ENCODE data around the gene EXO5.
"Not testable (repeated sequence)": the region's sequence is repeated elsewhere in the genome, so short reads cannot be mapped to it uniquely, and the experiment has no call there.

EXO5 gene

DNA sequence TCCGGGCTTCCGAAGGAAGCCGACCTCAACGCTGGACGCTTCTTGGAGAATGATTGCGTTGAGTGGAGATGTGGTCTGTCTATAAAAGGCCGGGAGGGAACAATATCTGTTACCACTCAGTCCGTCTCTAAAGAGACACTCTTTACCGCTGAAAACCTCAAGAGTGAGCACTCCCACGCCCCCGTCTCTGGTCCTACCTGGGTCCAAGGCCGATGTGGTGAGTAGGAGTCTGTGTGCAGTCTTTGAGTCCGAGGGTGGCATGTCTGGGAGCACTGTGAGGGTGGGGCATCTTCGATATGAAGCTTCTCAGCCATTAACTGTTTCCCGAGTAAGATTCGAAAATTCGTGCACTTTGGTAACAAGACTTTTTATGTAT, 30.9 kb upstream of the EXO5 start:
- H3K4me3 ChIP-seq (ENCODE audit: low read depth, low read length), result peak overlapping the region; percentile 75
- TF ChIP-seq MYC (IDR thresholded peaks at IDR 0.05; ENCODE audit: low read depth, low read length) (peak; percentile 25; the same call in 1 of the 2 replicates), POLR2A (IDR thresholded peaks at IDR 0.05; ENCODE audit: extremely low read depth, insufficient read length) (no peak)
- TF ChIP-seq, protein P1, sequence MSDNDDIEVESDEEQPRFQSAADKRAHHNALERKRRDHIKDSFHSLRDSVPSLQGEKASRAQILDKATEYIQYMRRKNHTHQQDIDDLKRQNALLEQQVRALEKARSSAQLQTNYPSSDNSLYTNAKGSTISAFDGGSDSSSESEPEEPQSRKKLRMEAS (IDR thresholded peaks at IDR 0.05; ENCODE audit: low read depth, low read length), result peak; percentile 41; the same call in 1 of the 2 replicates
- TF ChIP-seq, protein P2, sequence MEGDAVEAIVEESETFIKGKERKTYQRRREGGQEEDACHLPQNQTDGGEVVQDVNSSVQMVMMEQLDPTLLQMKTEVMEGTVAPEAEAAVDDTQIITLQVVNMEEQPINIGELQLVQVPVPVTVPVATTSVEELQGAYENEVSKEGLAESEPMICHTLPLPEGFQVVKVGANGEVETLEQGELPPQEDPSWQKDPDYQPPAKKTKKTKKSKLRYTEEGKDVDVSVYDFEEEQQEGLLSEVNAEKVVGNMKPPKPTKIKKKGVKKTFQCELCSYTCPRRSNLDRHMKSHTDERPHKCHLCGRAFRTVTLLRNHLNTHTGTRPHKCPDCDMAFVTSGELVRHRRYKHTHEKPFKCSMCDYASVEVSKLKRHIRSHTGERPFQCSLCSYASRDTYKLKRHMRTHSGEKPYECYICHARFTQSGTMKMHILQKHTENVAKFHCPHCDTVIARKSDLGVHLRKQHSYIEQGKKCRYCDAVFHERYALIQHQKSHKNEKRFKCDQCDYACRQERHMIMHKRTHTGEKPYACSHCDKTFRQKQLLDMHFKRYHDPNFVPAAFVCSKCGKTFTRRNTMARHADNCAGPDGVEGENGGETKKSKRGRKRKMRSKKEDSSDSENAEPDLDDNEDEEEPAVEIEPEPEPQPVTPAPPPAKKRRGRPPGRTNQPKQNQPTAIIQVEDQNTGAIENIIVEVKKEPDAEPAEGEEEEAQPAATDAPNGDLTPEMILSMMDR (IDR thresholded peaks at IDR 0.05; ENCODE audit: low read depth, low read length), result no peak
- DNase-seq (ENCODE audit: low read depth), result peak; percentile 67

DNA sequence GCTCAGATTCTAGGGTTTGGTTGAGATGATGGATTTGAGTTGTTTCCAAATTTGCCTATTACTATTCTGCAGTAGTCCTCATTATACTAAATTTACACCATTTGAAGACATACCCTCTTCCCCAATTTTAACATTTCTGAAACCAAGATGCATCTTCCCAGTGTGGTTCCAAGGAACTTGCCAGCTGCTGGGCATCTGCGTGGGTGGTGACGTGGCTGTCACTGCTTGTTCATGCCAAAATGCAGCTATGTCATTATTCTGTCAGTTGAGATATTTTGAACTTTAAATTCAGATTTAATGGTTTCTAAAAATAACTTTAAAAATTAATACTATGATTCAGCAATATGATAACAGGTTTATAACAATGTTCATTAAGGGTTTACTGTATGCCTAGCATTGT, 30.3 kb upstream of the EXO5 start:
- DNase-seq (ENCODE audit: low read depth), result no peak
- TF ChIP-seq, protein P1 (IDR thresholded peaks at IDR 0.05; ENCODE audit: low read depth, low read length), result no peak
- TF ChIP-seq, protein P2 (IDR thresholded peaks at IDR 0.05; ENCODE audit: low read depth, low read length), result no peak
- TF ChIP-seq POLR2A (IDR thresholded peaks at IDR 0.05; ENCODE audit: extremely low read depth, insufficient read length) (no peak), MYC (IDR thresholded peaks at IDR 0.05; ENCODE audit: low read depth, low read length) (no peak)
- peak overlapping the region; percentile 75 for H3K4me3 ChIP-seq (ENCODE audit: low read depth, low read length)

DNA sequence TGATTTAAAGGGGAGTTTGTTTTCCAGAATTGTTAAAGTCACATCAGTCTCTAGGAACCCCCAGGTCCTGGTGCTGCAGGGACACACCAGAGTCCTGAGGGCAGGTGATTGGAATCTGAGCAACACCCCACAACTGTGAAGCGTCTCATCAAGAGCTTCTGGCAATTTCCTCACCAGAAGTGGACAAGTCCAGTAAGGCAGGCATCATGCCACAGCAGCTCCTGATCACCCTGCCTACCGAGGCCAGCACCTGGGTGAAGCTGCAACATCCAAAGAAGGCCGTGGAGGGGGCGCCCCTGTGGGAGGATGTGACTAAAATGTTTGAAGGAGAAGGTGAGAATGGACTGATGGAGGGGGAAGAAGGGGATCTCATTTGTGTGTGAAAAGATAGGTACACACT, 29.4 kb upstream of the EXO5 start:
- H3K4me3 ChIP-seq (ENCODE audit: low read depth, low read length), result no peak overlapping the region
- no peak for DNase-seq (ENCODE audit: low read depth)
- TF ChIP-seq, protein P1 (IDR thresholded peaks at IDR 0.05; ENCODE audit: low read depth, low read length), result no peak
- TF ChIP-seq, protein P2 (IDR thresholded peaks at IDR 0.05; ENCODE audit: low read depth, low read length), result no peak
- TF ChIP-seq POLR2A (IDR thresholded peaks at IDR 0.05; ENCODE audit: extremely low read depth, insufficient read length), result no peak
- no peak for TF ChIP-seq MYC (IDR thresholded peaks at IDR 0.05; ENCODE audit: low read depth, low read length)

DNA sequence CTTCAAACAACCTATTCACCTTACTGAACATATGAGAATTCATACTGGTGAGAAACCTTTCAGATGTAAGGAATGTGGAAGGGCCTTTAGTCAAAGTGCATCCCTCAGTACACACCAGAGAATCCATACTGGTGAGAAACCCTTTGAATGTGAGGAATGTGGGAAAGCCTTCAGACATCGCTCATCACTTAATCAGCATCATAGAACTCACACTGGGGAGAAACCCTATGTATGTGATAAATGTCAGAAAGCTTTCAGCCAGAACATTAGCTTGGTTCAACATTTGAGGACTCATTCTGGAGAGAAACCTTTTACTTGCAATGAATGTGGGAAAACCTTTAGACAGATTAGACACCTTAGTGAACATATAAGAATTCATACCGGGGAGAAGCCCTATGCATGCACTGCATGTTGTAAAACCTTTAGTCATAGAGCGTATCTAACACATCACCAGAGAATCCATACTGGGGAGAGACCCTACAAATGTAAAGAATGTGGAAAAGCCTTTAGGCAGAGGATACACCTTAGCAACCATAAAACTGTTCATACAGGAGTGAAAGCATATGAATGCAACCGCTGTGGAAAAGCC, 13.2 kb upstream of the EXO5 start:
- no peak for DNase-seq (ENCODE audit: low read depth)
- TF ChIP-seq MYC (IDR thresholded peaks at IDR 0.05; ENCODE audit: low read depth, low read length) (no peak), POLR2A (IDR thresholded peaks at IDR 0.05; ENCODE audit: extremely low read depth, insufficient read length) (no peak)
- TF ChIP-seq, protein P2 (IDR thresholded peaks at IDR 0.05; ENCODE audit: low read depth, low read length), result no peak
- TF ChIP-seq, protein P1 (IDR thresholded peaks at IDR 0.05; ENCODE audit: low read depth, low read length), result no peak
- no peak overlapping the region for H3K4me3 ChIP-seq (ENCODE audit: low read depth, low read length)

DNA sequence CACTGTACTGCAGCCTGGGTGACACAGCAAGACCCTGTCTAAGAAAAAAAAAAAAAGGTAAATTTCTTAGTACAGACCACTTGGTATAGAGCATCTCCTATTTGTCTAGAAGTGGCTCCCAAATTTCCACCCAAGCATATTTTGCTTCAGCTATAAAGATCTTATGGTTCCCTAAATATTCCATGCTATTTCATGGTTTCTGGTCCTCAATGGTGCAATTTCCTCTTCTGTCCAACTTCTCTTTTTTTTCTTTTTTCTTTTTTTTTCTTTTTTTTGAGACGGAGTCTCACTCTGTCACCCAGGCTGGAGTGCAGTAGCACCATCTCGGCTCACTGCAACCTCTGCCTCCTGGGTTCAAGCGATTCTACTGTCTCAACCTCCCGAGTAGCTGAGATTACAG, 5.9 kb upstream of the EXO5 start:
- DNase-seq (ENCODE audit: low read depth), result peak; percentile 23
- not testable (repeated sequence) for H3K4me3 ChIP-seq (ENCODE audit: low read depth, low read length)

DNA sequence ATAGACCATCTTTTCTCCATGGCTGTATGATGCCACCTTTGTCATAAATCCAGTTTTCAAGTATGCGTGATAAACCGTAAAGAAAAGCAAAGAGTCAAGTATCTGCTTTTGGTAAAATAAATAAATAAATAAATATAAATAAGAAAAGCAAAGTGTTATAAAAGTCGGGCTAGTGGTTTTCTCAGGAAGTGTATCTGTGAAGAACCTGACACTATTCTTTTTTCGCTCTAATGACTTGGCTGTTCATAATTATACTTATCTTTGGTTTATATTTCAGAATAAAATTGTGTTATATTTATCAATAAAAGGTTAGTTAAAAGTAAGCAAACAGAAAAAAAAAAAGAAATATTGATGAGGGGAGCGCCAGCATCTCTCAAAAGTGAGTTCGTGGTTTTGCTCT, 594 bp upstream of the EXO5 start:
- no peak for DNase-seq (ENCODE audit: low read depth)
- TF ChIP-seq MYC (IDR thresholded peaks at IDR 0.05; ENCODE audit: low read depth, low read length) (no peak), POLR2A (IDR thresholded peaks at IDR 0.05; ENCODE audit: extremely low read depth, insufficient read length) (no peak)
- TF ChIP-seq, protein P1 (IDR thresholded peaks at IDR 0.05; ENCODE audit: low read depth, low read length), result no peak
- TF ChIP-seq, protein P2 (IDR thresholded peaks at IDR 0.05; ENCODE audit: low read depth, low read length), result no peak
- H3K4me3 ChIP-seq (ENCODE audit: low read depth, low read length), result peak overlapping the region; percentile 89
